Measurements from ENCODE around the gene COLEC12.

GRCh38 chr18:285817-286216 lies 214.7 kb downstream of the COLEC12 start:
- TF ChIP-seq CTCF (IDR thresholded peaks at IDR 0.05) (no peak), POLR2AphosphoS5 (IDR thresholded peaks at IDR 0.05) (no peak)
